GM23338 (cell line): ENCODE data around the gene AFF1.

Source experiments
- CTCF ChIP-seq, 2 experiments: fragments of 200-600 bp in 1 of 2; sonication (generic) in 1 of 2; conservative IDR thresholded peaks; 2 replicates each; pipeline versions ENCODE4 v1.5.1 to v1.6.1; 2016 to 2017; ENCODE audit warnings: antibody characterized with exemption in 2 of 2, low read depth in 2 of 2, mild to moderate bottlenecking in 2 of 2, moderate library complexity in 1 of 2
- EZH2 ChIP-seq: fragments of 200-600 bp; sonication (generic); IDR thresholded peaks from one replicate; pipeline ENCODE4 v1.8.0; 2017; ENCODE audit warnings: antibody characterized with exemption, mild to moderate bottlenecking, low read depth; ENCODE audit not compliant: unreplicated experiment
- EZH2phosphoT487 ChIP-seq: fragments of 200-600 bp; sonication (generic); IDR thresholded peaks from one replicate; pipeline ENCODE4 v1.8.1; 2018; ENCODE audit warnings: antibody characterized with exemption; ENCODE audit not compliant: unreplicated experiment
- JUNB ChIP-seq: IDR thresholded peaks from one replicate; pipeline ENCODE4 v1.6.1; 2016; ENCODE audit warnings: antibody characterized with exemption; ENCODE audit not compliant: unreplicated experiment
- POLR2AphosphoS5 ChIP-seq: IDR thresholded peaks from 2 replicates; pipeline ENCODE4 v1.6.1; 2016; ENCODE audit warnings: antibody characterized with exemption, low read depth
- REST ChIP-seq: IDR thresholded peaks from one replicate; pipeline ENCODE4 v1.6.1; 2018; ENCODE audit warnings: antibody characterized with exemption; ENCODE audit not compliant: unreplicated experiment

GRCh38 chr4:87012265-87012953, 77.6 kb downstream of the AFF1 start:
- no peak for TF ChIP-seq POLR2AphosphoS5
- no peak for TF ChIP-seq CTCF (conservative IDR thresholded peaks at IDR 0.05; ENCODE audit: low read depth in 2 of 2)
- TF ChIP-seq EZH2: no peak
- no peak for TF ChIP-seq JUNB
- TF ChIP-seq EZH2phosphoT487: no peak
- TF ChIP-seq REST: no peak
